Left ventricle myocardium inferior (tissue), 1 donor: ENCODE measurements around the gene LPCAT2. TPM values are rescaled to one million over a fixed set of nuclear protein-coding genes. Genes with fewer than 3 reads are reported as not detected.

ENCODE experiments used
- DNase-seq: peaks from one replicate; pipeline ENCODE4 v3.0.0-alpha.2; 2020
- H3K27ac ChIP-seq: fragments of 200-600 bp; replicated peaks from 2 replicates; pipeline ENCODE4 v1.8.0; 2021
- H3K27me3 ChIP-seq: fragments of 200-600 bp; 2 replicates; pipeline ENCODE4 v1.8.0; 2021; ENCODE audit warnings: low read depth
- H3K36me3 ChIP-seq: fragments of 200-600 bp; 2 replicates; pipeline ENCODE4 v1.8.0; 2021
- H3K4me1 ChIP-seq: fragments of 200-600 bp; 2 replicates; pipeline ENCODE4 v1.8.0; 2021
- H3K4me3 ChIP-seq: fragments of 200-600 bp; 2 replicates; pipeline ENCODE4 v1.8.0; 2021; ENCODE audit warnings: mild to moderate bottlenecking, moderate library complexity
- H3K9me3 ChIP-seq: fragments of 200-600 bp; replicated peaks from 2 replicates; pipeline ENCODE4 v1.8.0; 2021
- intact Hi-C: fragments of 100-400 bp; cut with micrococcal nuclease; formaldehyde crosslinking; loops from one replicate; pipeline ENCODE4 v1.11.0; 2022
- total RNA-seq: library from RNA; stranded (reverse); fragmentation: NEBNext Ultra II Directional; extraction: Animal tissue kit (Norgen Biotek cat#: 25700); gene quantifications from one replicate; pipeline ENCODE4 v1.2.1, GENCODE V29; 2021
- TF ChIP-seq, protein P1 (sequence below): fragments of 200-600 bp; IDR thresholded peaks from 2 replicates; pipeline ENCODE4 v1.8.0; 2021; ENCODE audit warnings: antibody characterized with exemption, mild to moderate bottlenecking, borderline replicate concordance
- donor health status: DM: no; HTN: yes; CAD: no; lungs with severe emphysema.

Gene LPCAT2
- total RNA-seq, 1 donor from 2014 or later, result 6.9 TPM

DNA sequence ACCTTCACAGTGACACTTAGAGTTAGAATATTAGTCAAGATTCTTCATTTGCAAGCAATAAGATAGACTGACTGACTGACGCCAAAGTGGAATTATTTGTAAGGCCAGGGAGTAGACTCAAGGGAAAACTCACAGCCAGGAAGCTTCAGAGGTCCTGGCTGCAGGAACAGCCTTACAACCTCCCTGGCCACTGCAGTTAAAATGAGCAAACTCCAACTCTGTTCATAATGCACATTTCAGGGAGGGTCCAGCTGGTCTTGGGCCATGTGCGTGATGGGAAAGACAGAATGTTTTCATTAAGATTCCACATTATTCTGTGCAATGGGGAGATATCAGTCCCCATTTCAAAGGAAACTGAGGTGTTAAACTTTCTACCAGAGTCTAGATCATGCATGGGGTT is 67.5 kb downstream of the LPCAT2 start:
- Histone ChIP-seq H3K9me3 (no peaks in the 10 kb centered on the region), H3K27me3 (no peaks in the 10 kb centered on the region), H3K4me3 (no peak overlapping the region), H3K36me3 (peaks cover 22% of the 10 kb centered on the region), H3K4me1 (no peaks in the 10 kb centered on the region), H3K27ac (peak overlapping the region; percentile 32)
- peak; percentile 27 for DNase-seq
- intact Hi-C loops, result no loop called here
- TF ChIP-seq, protein P1, sequence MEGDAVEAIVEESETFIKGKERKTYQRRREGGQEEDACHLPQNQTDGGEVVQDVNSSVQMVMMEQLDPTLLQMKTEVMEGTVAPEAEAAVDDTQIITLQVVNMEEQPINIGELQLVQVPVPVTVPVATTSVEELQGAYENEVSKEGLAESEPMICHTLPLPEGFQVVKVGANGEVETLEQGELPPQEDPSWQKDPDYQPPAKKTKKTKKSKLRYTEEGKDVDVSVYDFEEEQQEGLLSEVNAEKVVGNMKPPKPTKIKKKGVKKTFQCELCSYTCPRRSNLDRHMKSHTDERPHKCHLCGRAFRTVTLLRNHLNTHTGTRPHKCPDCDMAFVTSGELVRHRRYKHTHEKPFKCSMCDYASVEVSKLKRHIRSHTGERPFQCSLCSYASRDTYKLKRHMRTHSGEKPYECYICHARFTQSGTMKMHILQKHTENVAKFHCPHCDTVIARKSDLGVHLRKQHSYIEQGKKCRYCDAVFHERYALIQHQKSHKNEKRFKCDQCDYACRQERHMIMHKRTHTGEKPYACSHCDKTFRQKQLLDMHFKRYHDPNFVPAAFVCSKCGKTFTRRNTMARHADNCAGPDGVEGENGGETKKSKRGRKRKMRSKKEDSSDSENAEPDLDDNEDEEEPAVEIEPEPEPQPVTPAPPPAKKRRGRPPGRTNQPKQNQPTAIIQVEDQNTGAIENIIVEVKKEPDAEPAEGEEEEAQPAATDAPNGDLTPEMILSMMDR, result no peak

DNA sequence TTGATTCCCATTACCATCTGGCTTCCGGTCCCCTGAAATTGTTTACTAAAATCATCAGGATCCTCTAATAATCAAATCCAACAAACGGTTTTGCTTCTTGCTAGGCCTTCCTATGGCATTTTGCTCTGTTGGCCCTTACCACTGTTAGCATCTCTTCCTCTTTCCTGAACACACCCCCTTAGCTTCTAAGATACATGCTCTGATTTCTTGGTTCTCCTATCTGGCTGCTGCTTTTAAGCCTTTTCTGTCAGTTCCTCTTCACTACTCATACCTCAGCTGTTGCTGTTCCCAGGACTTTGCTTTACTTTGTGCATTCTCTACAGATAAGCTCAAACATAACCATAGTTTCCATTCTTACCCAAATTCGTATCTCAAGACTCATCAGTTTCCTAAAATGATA is 69.0 kb downstream of the LPCAT2 start:
- H3K4me1 ChIP-seq, result no peaks in the 10 kb centered on the region
- no peaks in the 10 kb centered on the region for H3K27me3 ChIP-seq
- no peak for DNase-seq
- no peak overlapping the region for H3K4me3 ChIP-seq
- intact Hi-C loops, result no loop called here
- no peak overlapping the region for H3K27ac ChIP-seq
- H3K9me3 ChIP-seq, result no peaks in the 10 kb centered on the region
- H3K36me3 ChIP-seq, result peaks cover 22% of the 10 kb centered on the region
- TF ChIP-seq, protein P1, result no peak

DNA sequence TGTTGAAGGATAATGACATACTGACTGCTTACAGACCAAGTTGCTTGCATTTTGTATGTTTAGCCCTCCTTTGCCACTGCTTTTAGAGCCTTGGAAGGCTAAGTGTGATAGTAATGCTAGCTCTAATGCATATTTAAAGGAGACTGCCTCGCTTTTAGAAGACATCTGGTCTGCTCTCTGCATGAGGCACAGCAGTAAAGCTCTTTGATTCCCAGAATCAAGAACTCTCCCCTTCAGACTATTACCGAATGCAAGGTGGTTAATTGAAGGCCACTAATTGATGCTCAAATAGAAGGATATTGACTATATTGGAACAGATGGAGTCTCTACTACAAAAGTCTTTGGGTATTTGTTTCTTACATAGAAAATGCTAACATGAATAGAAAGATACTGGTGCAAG is 76.8 kb downstream of the LPCAT2 start:
- no peaks in the 10 kb centered on the region for H3K9me3 ChIP-seq
- H3K4me1 ChIP-seq, result no peaks in the 10 kb centered on the region
- intact Hi-C loops, result no loop called here
- H3K36me3 ChIP-seq, result no peaks in the 10 kb centered on the region
- H3K27me3 ChIP-seq, result no peaks in the 10 kb centered on the region
- TF ChIP-seq, protein P1, result no peak
- no peak overlapping the region for H3K4me3 ChIP-seq
- no peak for DNase-seq
- no peak overlapping the region for H3K27ac ChIP-seq

DNA sequence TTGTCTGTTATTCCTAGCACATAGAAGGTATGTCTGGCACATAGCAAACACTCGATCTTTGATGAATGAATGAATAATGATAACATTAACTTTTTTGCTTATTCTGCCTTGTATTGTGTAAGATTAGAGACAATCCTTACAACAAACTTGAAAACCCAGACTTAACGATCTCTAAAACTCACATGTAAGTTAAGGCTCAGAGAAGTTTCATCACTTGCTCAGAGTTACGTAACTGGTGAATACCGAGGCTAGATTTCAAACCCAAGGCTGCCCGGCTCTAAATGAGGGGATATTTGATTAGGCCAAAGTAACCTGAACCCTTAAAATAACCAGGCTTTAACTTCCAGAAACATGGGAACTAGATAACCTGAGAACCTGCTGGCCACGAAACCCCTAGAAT is 79.9 kb downstream of the LPCAT2 start:
- Histone ChIP-seq H3K27ac (no peak overlapping the region), H3K4me1 (no peaks in the 10 kb centered on the region), H3K4me3 (no peak overlapping the region), H3K9me3 (no peaks in the 10 kb centered on the region), H3K27me3 (peaks cover 22% of the 10 kb centered on the region), H3K36me3 (no peaks in the 10 kb centered on the region)
- TF ChIP-seq, protein P1, result no peak
- intact Hi-C loops, result no loop called here
- DNase-seq, result no peak

DNA sequence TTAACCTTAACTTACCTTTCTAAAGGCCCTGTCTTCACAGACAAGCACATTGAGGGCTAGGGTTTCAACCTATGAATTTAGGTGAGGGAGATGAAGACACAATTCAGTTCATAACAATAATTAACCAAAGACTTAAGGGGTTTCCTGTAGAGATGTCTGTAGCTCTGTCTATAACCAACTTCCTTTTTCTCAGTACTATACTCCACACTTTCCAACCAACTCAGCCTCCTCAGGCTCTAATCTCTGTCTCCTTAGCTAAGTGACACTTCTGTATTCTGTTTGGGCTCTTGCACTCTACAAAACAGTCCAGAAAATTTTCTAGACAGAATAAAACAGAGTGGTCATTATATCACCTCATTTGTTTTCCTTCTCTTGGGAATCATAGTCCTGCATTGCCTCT is 83.4 kb downstream of the LPCAT2 start:
- no peak for DNase-seq
- H3K4me1 ChIP-seq, result no peaks in the 10 kb centered on the region
- TF ChIP-seq, protein P1, result no peak
- intact Hi-C loops, result no loop called here
- no peak overlapping the region for H3K27ac ChIP-seq
- no peaks in the 10 kb centered on the region for H3K9me3 ChIP-seq
- no peak overlapping the region for H3K4me3 ChIP-seq
- H3K27me3 ChIP-seq, result peaks cover 50% of the 10 kb centered on the region
- H3K36me3 ChIP-seq, result no peaks in the 10 kb centered on the region

DNA sequence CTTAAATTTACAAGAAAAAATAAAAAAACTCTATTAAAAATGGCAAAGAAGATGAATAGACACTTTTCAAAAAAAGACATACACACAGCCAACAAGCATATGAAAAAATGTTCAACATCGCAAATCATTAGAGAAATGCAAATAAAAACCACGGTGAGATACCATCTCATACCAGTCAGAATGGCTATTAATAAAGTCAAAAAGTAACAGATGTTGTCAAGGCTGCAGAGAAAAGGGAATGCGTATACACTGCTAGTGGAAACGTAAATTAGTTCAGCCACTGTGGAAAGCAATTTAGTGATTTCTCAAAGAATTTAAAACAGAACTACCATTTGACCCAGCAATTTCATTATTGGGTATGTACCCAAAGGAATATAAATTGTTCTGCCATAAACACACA is 89.1 kb downstream of the LPCAT2 start:
- no peaks in the 10 kb centered on the region for H3K36me3 ChIP-seq
- DNase-seq, result no peak
- H3K4me1 ChIP-seq, result no peaks in the 10 kb centered on the region
- TF ChIP-seq, protein P1, result no peak
- H3K9me3 ChIP-seq, result no peaks in the 10 kb centered on the region
- no peak overlapping the region for H3K27ac ChIP-seq
- intact Hi-C loops, result no loop called here
- no peak overlapping the region for H3K4me3 ChIP-seq
- H3K27me3 ChIP-seq, result peaks cover 44% of the 10 kb centered on the region
